Esophagus muscularis mucosa (tissue), 3 donors: ENCODE results near the gene MDGA2.

ENCODE experiments used
- POLR2A ChIP-seq: fragments of 450-650 bp; IDR thresholded peaks from one replicate; pipeline ENCODE4 v1.6.1; 2017; ENCODE audit warnings: antibody characterized with exemption, moderate library complexity, mild to moderate bottlenecking, low read depth
- POLR2AphosphoS5 ChIP-seq, 2 donors: sonication (generic); formaldehyde crosslinking; IDR thresholded peaks; one replicate each; pipeline ENCODE4 v1.6.1; 2017; ENCODE audit warnings: antibody characterized with exemption in 2 of 2
- TF ChIP-seq, protein P1 (sequence below), 3 experiments: fragments of 200-600 bp in 2 of 3; fragments of 450-650 bp in 1 of 3; sonication (generic) in 2 of 3; IDR thresholded peaks; one replicate each; pipeline ENCODE4 v1.5.1; 2017 to 2019; ENCODE audit warnings: antibody characterized with exemption in 3 of 3, mild to moderate bottlenecking in 2 of 3, moderate library complexity in 1 of 3

DNA sequence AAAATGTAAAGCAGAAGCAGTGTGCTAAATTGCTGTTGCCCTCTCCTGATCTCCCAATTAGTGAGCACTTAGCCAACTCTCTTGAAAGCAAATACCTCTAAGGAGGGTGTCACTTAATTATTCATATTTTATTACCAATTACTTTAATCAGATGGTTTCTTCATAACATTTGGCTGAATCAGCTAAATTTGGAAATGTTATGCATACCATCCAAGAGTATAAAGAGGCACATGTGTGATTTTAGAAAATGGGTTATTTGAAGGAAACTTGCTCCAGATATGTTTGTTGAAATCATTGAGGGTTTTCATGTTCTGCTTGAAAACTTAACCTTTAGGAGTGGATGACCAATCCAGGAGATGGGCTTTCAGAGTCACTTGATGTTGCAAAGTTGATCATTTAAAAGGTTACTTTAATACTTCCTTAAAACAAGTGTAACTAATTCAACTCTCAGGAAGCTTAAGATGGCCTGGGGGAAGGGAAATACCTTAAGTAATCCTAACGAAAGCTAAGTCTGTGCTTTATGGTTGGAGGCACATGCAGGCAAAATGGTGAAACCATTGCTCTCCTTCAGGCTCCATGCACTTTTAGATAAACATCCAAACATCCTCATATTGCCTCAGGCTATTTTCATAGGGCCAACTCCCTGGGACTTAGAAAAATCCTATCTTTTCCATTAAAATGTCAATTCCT is 434.5 kb downstream of the MDGA2 start:
- no peak for TF ChIP-seq POLR2A
- TF ChIP-seq, protein P1, sequence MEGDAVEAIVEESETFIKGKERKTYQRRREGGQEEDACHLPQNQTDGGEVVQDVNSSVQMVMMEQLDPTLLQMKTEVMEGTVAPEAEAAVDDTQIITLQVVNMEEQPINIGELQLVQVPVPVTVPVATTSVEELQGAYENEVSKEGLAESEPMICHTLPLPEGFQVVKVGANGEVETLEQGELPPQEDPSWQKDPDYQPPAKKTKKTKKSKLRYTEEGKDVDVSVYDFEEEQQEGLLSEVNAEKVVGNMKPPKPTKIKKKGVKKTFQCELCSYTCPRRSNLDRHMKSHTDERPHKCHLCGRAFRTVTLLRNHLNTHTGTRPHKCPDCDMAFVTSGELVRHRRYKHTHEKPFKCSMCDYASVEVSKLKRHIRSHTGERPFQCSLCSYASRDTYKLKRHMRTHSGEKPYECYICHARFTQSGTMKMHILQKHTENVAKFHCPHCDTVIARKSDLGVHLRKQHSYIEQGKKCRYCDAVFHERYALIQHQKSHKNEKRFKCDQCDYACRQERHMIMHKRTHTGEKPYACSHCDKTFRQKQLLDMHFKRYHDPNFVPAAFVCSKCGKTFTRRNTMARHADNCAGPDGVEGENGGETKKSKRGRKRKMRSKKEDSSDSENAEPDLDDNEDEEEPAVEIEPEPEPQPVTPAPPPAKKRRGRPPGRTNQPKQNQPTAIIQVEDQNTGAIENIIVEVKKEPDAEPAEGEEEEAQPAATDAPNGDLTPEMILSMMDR (IDR thresholded peaks at IDR 0.05) = no peak
- TF ChIP-seq POLR2AphosphoS5 (IDR thresholded peaks at IDR 0.05) = no peak
